A673 (cell line): Measurements from ENCODE around the gene IL4R. TPM values are rescaled to one million over a fixed set of nuclear protein-coding genes. Genes with fewer than 3 reads are reported as not detected.

Source experiments
- BruUV-seq: library from RNA; stranded (reverse); fragments of 400-500 nt; replicated peaks from 2 replicates; lab custom pipeline; 2021; lab: Mats Ljungman, UMichigan
- CTCF ChIA-PET: fragments of 300-600 bp; sonication (Branson Sonifier 250); formaldehyde crosslinking; loops from one replicate; lab custom pipeline; 2022; ENCODE audit warnings: antibody characterized with exemption; lab: Charles Lee
- POLR2A ChIA-PET: fragments of 300-600 bp; sonication (Branson Sonifier 250); formaldehyde crosslinking; loops from one replicate; lab custom pipeline; 2022; ENCODE audit warnings: antibody characterized with exemption; ENCODE audit not compliant: low non-redundant PET; lab: Charles Lee
- DNase-seq: peaks from one replicate; pipeline ENCODE4 v3.0.0-alpha.2; 2015; ENCODE audit warnings: low spot score
- H3K27ac ChIP-seq: fragments of 200-600 bp; sonication (generic); 2 replicates; pipeline ENCODE4 v1.5.1; 2016; ENCODE audit warnings: mixed run types, low read depth, mild to moderate bottlenecking, mixed read lengths, antibody characterized with exemption, low read length; ENCODE audit not compliant: poor library complexity, severe bottlenecking
- H3K27me3 ChIP-seq: fragments of 200-600 bp; sonication (generic); replicated peaks from 2 replicates; pipeline ENCODE4 v1.6.1; 2017; ENCODE audit warnings: mixed run types, low read depth, mild to moderate bottlenecking, mixed read lengths, antibody characterized with exemption, low read length; ENCODE audit not compliant: insufficient read depth, poor library complexity
- H3K36me3 ChIP-seq: fragments of 200-600 bp; sonication (generic); 2 replicates; pipeline ENCODE4 v1.6.1; 2016; ENCODE audit warnings: mixed run types, mild to moderate bottlenecking, mixed read lengths, antibody characterized with exemption, low read length; ENCODE audit not compliant: insufficient read depth, poor library complexity, severe bottlenecking
- H3K4me1 ChIP-seq: fragments of 200-600 bp; sonication (generic); 2 replicates; pipeline ENCODE4 v1.6.1; 2017; ENCODE audit warnings: mixed run types, mild to moderate bottlenecking, mixed read lengths, antibody characterized with exemption, low read length; ENCODE audit not compliant: insufficient read depth, poor library complexity, severe bottlenecking
- H3K4me3 ChIP-seq: fragments of 200-600 bp; sonication (generic); 2 replicates; pipeline ENCODE4 v1.5.1; 2016; ENCODE audit warnings: low read depth, mixed run types, mild to moderate bottlenecking, mixed read lengths, low read length; ENCODE audit not compliant: poor library complexity, severe bottlenecking
- H3K9me3 ChIP-seq: fragments of 200-600 bp; sonication (generic); 2 replicates; pipeline ENCODE4 v1.6.1; 2016; ENCODE audit warnings: mixed run types, low read depth, mild to moderate bottlenecking, mixed read lengths, antibody characterized with exemption, low read length; ENCODE audit not compliant: poor library complexity, severe bottlenecking
- EZH2 ChIP-seq: fragments of 200-600 bp; sonication (generic); IDR thresholded peaks from 2 replicates; pipeline ENCODE4 v1.6.1; 2017; ENCODE audit warnings: borderline replicate concordance, low read depth, mild to moderate bottlenecking, mixed read lengths, antibody characterized with exemption, low read length; ENCODE audit not compliant: poor library complexity, severe bottlenecking
- intact Hi-C: fragments of 100-400 bp; cut with micrococcal nuclease; formaldehyde crosslinking; loops from one replicate; pipeline ENCODE4 v1.10.0; 2022; ENCODE audit not compliant: unreplicated experiment
- total RNA-seq: library from RNA; stranded (reverse); gene quantifications from 2 replicates; pipeline ENCODE4 v1.2.3, GENCODE V29; 2021
- TF ChIP-seq, protein P1 (sequence below): fragments of 300-800, 200-600 bp; sonication (generic); conservative IDR thresholded peaks from 2 replicates; pipeline ENCODE4 v1.5.1; 2017; ENCODE audit warnings: low read depth, mild to moderate bottlenecking, antibody characterized with exemption, low read length, moderate library complexity, mixed read lengths

The IL4R gene
- total RNA-seq, 1 experiment from 2014 or later, result 22.9 TPM

DNA sequence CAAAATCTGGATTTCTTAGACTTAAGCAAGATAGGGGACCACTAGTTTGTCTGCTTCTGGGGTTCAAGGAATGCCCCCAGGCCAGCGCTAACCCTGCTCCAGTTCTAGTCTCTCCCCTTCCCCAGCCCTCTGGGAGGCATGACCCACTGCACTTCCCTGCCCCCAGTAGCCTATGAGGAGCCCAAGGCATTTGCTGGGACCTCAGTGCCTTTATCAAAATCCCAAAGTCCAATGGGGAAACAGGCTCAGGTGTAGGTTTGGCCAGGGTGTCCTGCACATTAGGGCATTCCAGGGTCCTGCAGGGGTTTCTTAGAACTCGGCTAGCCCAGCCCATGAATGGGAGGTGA lies 1.2 kb downstream of the IL4R start:
- BruUV-seq, result no TSS peak
- no peak overlapping the region for H3K4me3 ChIP-seq
- CTCF ChIA-PET, result no interaction called here
- no peak for DNase-seq
- H3K27me3 ChIP-seq, result no peaks in the 10 kb centered on the region
- POLR2A ChIA-PET, result no interaction called here
- H3K36me3 ChIP-seq, result no peaks in the 10 kb centered on the region
- H3K4me1 ChIP-seq, result no peaks in the 10 kb centered on the region
- no peak for TF ChIP-seq EZH2
- TF ChIP-seq, protein P1, sequence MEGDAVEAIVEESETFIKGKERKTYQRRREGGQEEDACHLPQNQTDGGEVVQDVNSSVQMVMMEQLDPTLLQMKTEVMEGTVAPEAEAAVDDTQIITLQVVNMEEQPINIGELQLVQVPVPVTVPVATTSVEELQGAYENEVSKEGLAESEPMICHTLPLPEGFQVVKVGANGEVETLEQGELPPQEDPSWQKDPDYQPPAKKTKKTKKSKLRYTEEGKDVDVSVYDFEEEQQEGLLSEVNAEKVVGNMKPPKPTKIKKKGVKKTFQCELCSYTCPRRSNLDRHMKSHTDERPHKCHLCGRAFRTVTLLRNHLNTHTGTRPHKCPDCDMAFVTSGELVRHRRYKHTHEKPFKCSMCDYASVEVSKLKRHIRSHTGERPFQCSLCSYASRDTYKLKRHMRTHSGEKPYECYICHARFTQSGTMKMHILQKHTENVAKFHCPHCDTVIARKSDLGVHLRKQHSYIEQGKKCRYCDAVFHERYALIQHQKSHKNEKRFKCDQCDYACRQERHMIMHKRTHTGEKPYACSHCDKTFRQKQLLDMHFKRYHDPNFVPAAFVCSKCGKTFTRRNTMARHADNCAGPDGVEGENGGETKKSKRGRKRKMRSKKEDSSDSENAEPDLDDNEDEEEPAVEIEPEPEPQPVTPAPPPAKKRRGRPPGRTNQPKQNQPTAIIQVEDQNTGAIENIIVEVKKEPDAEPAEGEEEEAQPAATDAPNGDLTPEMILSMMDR, result no peak
- intact Hi-C loops, result no loop called here
- no peaks in the 10 kb centered on the region for H3K9me3 ChIP-seq
- H3K27ac ChIP-seq, result no peak overlapping the region

DNA sequence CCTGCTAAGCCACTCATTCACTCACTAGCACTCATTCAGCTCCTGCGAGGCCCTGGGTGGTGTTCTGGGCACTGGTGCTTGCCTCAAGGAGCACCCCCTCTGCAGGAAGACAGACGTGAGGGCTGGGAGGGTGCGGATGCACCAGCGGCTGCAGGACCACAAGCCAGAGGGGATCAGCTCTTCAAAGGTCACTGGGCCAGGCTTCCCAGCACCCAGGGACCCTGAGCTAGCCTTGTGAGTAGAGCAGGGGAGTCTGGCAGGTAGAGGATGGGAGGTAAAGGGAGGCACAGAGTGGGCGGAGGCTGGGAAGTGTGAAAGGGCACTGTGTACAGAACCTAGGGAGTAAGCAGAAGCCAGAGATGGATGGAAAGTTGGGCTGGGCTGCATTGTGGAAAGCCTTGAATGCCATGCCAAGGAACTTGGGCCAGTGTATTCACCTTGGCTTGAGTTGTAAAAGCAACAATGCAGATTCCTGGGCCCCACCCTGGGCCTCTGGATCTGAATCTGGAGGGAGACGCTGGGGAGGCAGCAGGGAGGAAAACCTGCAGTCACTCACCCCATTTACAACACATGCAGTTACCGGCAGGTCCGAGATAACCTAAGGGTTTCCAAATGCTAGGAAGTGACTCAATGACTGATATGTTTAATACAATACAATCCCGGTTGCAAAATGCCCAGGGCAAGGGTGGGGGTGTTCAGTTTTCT lies 1.7 kb downstream of the IL4R start:
- H3K36me3 ChIP-seq, result no peaks in the 10 kb centered on the region
- intact Hi-C loops, result no loop called here
- BruUV-seq, result no TSS peak
- ChIA-PET CTCF (no interaction called here), POLR2A (no interaction called here)
- no peak overlapping the region for H3K4me3 ChIP-seq
- no peaks in the 10 kb centered on the region for H3K27me3 ChIP-seq
- no peaks in the 10 kb centered on the region for H3K9me3 ChIP-seq
- no peaks in the 10 kb centered on the region for H3K4me1 ChIP-seq
- H3K27ac ChIP-seq, result no peak overlapping the region
- no peak for DNase-seq
- TF ChIP-seq EZH2, result no peak
- TF ChIP-seq, protein P1, result no peak

DNA sequence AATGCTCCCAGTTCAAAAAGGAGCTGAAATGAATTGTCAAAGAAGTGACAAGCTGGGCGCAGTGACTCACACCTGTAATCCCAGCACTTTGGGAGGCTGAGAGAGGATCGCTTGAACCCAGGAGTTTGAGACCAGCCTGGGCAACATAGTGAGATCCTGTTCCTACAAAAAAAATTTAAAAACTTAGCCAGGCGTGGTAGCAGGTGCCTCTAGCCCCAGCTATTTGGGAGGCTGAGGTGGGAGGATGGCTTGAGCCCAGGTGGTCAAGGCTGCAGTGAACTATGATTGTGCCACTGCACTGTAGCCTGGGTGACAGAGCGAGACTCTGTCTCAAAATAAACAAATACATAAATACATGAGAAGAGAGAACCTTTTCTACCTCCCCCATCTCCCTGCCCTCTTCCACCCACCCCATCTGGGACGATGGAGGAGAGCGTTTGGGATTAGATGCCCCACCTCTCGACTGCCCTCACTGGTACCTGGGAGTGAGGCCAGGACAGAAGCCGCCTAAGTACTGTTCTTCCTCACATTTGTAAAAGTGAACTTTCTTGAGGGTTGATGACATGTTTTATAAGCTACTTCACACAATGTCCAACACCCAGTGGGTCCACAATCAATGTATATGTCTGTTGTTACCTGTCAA lies 2.4 kb downstream of the IL4R start:
- Histone ChIP-seq H3K4me3 (no peak overlapping the region), H3K36me3 (no peaks in the 10 kb centered on the region), H3K4me1 (no peaks in the 10 kb centered on the region), H3K27me3 (no peaks in the 10 kb centered on the region), H3K9me3 (no peaks in the 10 kb centered on the region), H3K27ac (no peak overlapping the region)
- intact Hi-C loops, result no loop called here
- POLR2A ChIA-PET, result no interaction called here
- TF ChIP-seq EZH2, result no peak
- CTCF ChIA-PET, result no interaction called here
- BruUV-seq, result no TSS peak
- no peak for DNase-seq

DNA sequence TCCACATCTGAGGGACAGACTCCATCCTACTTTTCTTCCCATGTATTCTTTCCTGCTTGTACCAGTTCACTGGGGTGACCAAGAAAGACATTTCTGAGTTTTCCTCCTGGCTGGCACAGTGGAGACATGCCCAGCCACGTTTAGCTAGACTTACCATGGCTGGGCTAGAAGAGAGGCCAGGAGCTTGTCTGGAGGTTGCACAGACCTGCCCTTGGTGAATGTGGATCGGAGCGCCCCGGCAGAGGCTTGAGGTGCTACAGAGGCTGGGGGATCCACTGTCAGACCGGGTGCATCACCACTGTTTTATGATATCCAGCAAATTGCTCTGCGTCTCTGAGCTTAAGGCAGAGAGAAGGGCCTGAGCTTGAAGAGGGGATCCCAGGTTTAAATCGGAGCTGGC lies 3.5 kb downstream of the IL4R start:
- intact Hi-C loops, result no loop called here
- TF ChIP-seq, protein P1, result no peak
- ChIA-PET CTCF (no interaction called here), POLR2A (no interaction called here)
- H3K9me3 ChIP-seq, result no peaks in the 10 kb centered on the region
- H3K36me3 ChIP-seq, result no peaks in the 10 kb centered on the region
- H3K27me3 ChIP-seq, result no peaks in the 10 kb centered on the region
- no TSS peak for BruUV-seq
- H3K27ac ChIP-seq, result no peak overlapping the region
- H3K4me1 ChIP-seq, result no peaks in the 10 kb centered on the region
- H3K4me3 ChIP-seq, result no peak overlapping the region
- DNase-seq, result no peak
